Testis (tissue), 3 donors: ENCODE results near the gene TIGD6. TPM values are rescaled to one million over a fixed set of nuclear protein-coding genes. Genes with fewer than 3 reads are reported as not detected.

Experiments used
- DNase-seq: peaks from one replicate; pipeline ENCODE4 v3.0.0-alpha.2; 2019
- H3K27ac ChIP-seq, 2 donors: fragments of 200-600 bp; sonication (generic); one replicate each; pipeline ENCODE4 v1.5.1; 2019
- H3K27me3 ChIP-seq: fragments of 200-600 bp; sonication (generic); one replicate; pipeline ENCODE4 v1.5.1; 2019
- H3K36me3 ChIP-seq: fragments of 200-600 bp; sonication (generic); one replicate; pipeline ENCODE4 v1.5.1; 2017; ENCODE audit warnings: low read depth; ENCODE audit errors: missing control alignments
- H3K4me1 ChIP-seq: fragments of 200-600 bp; sonication (generic); one replicate; pipeline ENCODE4 v1.5.1; 2019
- H3K4me3 ChIP-seq, 2 donors: fragments of 200-600 bp; sonication (generic); one replicate each; pipeline ENCODE4 v1.5.1; 2017 to 2019
- H3K9me3 ChIP-seq: fragments of 200-600 bp; sonication (generic); one replicate; pipeline ENCODE4 v1.5.1; 2017
- CTCF ChIP-seq, 3 experiments: fragments of 450-650 bp in 2 of 3; fragments of 200-600 bp in 1 of 3; sonication (generic) in 1 of 3; IDR thresholded peaks; one replicate each; pipeline ENCODE4 v1.5.1; 2016 to 2019; ENCODE audit warnings: antibody characterized with exemption in 3 of 3, mild to moderate bottlenecking in 2 of 3, moderate library complexity in 1 of 3
- POLR2A ChIP-seq: fragments of 450-650 bp; IDR thresholded peaks from one replicate; pipeline ENCODE4 v1.6.1; 2017; ENCODE audit warnings: antibody characterized with exemption, mild to moderate bottlenecking, moderate library complexity
- WGBS, 2 donors: methylation state at CpG; one replicate each; pipeline ENCODE4 v1.1.5; 2018; 5-methylcytosine and 5-hydroxymethylcytosine counted together
- intact Hi-C: fragments of 100-400 bp; cut with DNase I; formaldehyde crosslinking; loops from one replicate; pipeline ENCODE4 v1.15.1; 2023; ENCODE audit warnings: low total_unique reads
- polyA plus RNA-seq: library from polyadenylated mRNA; stranded (reverse); fragments of 350-450 nt; fragmentation: Illumina TruSeq; extraction: RNeasy Lipid Tissue Mini Kit (QIAGEN cat#74804); gene quantifications from one replicate; pipeline ENCODE4 v1.2.3, GENCODE V29; 2014; ENCODE audit warnings: low read depth, low replicate concordance; ENCODE audit not compliant: insufficient read depth
- total RNA-seq, 2 donors: library from RNA; depleted of rRNA; stranded (reverse); fragments of >200 nt; gene quantifications; one replicate each; pipeline ENCODE4 v1.2.3, GENCODE V29; 2016

The TIGD6 gene
- total and polyA plus RNA-seq, 3 donors from 2014 or later = 7.8 to 11.2 (median 9.7) TPM

GRCh38 chr5:149959406-149960236, 40.8 kb downstream of the TIGD6 start:
- H3K27me3 ChIP-seq = no peaks in the 10 kb centered on the region
- peaks cover 14% of the 10 kb centered on the region for H3K4me1 ChIP-seq
- intact Hi-C loops = loop anchor here (10.0 kb wide), 1 partner anchor 115 kb away; no protein-coding TSS in a partner anchor
- H3K4me3 ChIP-seq = peak overlapping the region; percentile 87 to 88
- no peaks in the 10 kb centered on the region for H3K36me3 ChIP-seq
- DNase-seq = no peak
- WGBS, 2 donors = 30 to 35% methylated on average over 14 of the region's 14 CpGs
- peak overlapping the region; percentile 89 to 90 for H3K27ac ChIP-seq
- TF ChIP-seq CTCF (IDR thresholded peaks at IDR 0.05) (peak; percentile 40 to 57 (median 44)), POLR2A (no peak)
- no peaks in the 10 kb centered on the region for H3K9me3 ChIP-seq

- TF ChIP-seq POLR2A = no peak
- no peak for TF ChIP-seq CTCF (IDR thresholded peaks at IDR 0.05)
- WGBS, 2 donors = 88 to 90% methylated on average over 4 of the region's 4 CpGs
- H3K4me1 ChIP-seq = peaks cover 14% of the 10 kb centered on the region
- no peak for DNase-seq
- H3K4me3 ChIP-seq = no peak overlapping the region
- H3K36me3 ChIP-seq = no peaks in the 10 kb centered on the region
- H3K27ac ChIP-seq = no peak overlapping the region
- intact Hi-C loops = no loop called here
- H3K9me3 ChIP-seq = no peaks in the 10 kb centered on the region
- no peaks in the 10 kb centered on the region for H3K27me3 ChIP-seq
Observed at GRCh38 chr5:149957855-149958254, 42.6 kb downstream of the TIGD6 start.

- H3K9me3 ChIP-seq = no peaks in the 10 kb centered on the region
- no peak for TF ChIP-seq POLR2A
- TF ChIP-seq CTCF (IDR thresholded peaks at IDR 0.05) = no peak
- intact Hi-C loops = no loop called here
- H3K36me3 ChIP-seq = no peaks in the 10 kb centered on the region
- WGBS, 2 donors = 78 to 85% methylated on average over 5 of the region's 5 CpGs
- no peak overlapping the region for H3K27ac ChIP-seq
- peaks cover 13% of the 10 kb centered on the region for H3K4me1 ChIP-seq
- no peaks in the 10 kb centered on the region for H3K27me3 ChIP-seq
- H3K4me3 ChIP-seq = no peak overlapping the region
- DNase-seq = no peak
Observed at GRCh38 chr5:149956685-149957084, 43.8 kb downstream of the TIGD6 start.

GRCh38 chr5:149954798-149955197, 45.7 kb downstream of the TIGD6 start:
- no peaks in the 10 kb centered on the region for H3K27me3 ChIP-seq
- no peak overlapping the region for H3K27ac ChIP-seq
- TF ChIP-seq POLR2A (no peak), CTCF (IDR thresholded peaks at IDR 0.05) (no peak)
- H3K36me3 ChIP-seq = no peaks in the 10 kb centered on the region
- intact Hi-C loops = no loop called here
- H3K9me3 ChIP-seq = no peaks in the 10 kb centered on the region
- WGBS, 2 donors = 75 to 85% methylated on average over 6 of the region's 6 CpGs
- no peak overlapping the region for H3K4me3 ChIP-seq
- peaks cover 4% of the 10 kb centered on the region for H3K4me1 ChIP-seq
- DNase-seq = no peak
